Liver (tissue), 3 donors: ENCODE data around the gene LGALS16.

Source experiments
- EGR1 ChIP-seq, 2 donors: IDR thresholded peaks; 2 replicates each; pipeline ENCODE4 v1.6.1; 2016 to 2018; ENCODE audit warnings: antibody characterized with exemption in 2 of 2, low read depth in 2 of 2
- FOXA1 ChIP-seq: IDR thresholded peaks from 2 replicates; pipeline ENCODE4 v1.6.1; 2016; ENCODE audit warnings: antibody characterized with exemption
- FOXA2 ChIP-seq: IDR thresholded peaks from 2 replicates; pipeline ENCODE4 v1.6.1; 2016; ENCODE audit warnings: antibody characterized with exemption
- RAD21 ChIP-seq, 2 donors: IDR thresholded peaks; 2 replicates each; pipeline ENCODE4 v1.6.1; 2016; ENCODE audit warnings: antibody characterized with exemption in 2 of 2, mild to moderate bottlenecking in 2 of 2
- SP1 ChIP-seq: IDR thresholded peaks from 2 replicates; pipeline ENCODE4 v1.6.1; 2018; ENCODE audit warnings: antibody characterized with exemption, mild to moderate bottlenecking
- YY1 ChIP-seq: IDR thresholded peaks from 2 replicates; pipeline ENCODE4 v1.6.1; 2016; ENCODE audit warnings: antibody characterized with exemption, mild to moderate bottlenecking
- TF ChIP-seq, protein P1 (sequence below): fragments of 150-350 bp; IDR thresholded peaks from 2 replicates; pipeline ENCODE4 v1.5.1; 2017; ENCODE audit warnings: improper control_type of control experiment, low read depth, low read length; ENCODE audit not compliant: missing input control
- TF ChIP-seq, protein P2 (sequence below): IDR thresholded peaks from 2 replicates; pipeline ENCODE4 v1.6.1; 2016; ENCODE audit warnings: antibody characterized with exemption
- TF ChIP-seq, protein P3 (sequence below): IDR thresholded peaks from 2 replicates; pipeline ENCODE4 v1.6.1; 2016; ENCODE audit warnings: antibody characterized with exemption
- donor health status: healthy.
- donor health status: healthy.

DNA sequence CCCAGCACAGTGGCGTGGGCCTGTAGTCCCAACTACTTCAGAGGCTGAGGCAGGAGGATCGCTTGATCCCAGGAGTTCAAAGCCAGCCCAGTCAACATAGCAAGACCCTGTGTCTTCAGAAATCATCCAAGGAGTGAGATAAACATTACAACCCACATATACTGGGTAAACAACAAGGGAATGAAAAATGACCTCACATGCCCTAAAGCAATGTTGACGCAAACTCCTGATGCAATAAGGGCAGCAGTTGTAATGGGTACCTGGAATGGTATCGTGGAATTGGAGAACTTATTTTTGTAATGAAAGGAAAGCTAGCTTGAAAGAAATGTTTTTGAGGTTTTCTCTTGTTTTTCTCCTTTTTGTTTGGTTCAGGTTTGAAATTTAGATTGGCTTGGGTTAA is 24.5 kb upstream of the LGALS16 start:
- TF ChIP-seq, protein P1, sequence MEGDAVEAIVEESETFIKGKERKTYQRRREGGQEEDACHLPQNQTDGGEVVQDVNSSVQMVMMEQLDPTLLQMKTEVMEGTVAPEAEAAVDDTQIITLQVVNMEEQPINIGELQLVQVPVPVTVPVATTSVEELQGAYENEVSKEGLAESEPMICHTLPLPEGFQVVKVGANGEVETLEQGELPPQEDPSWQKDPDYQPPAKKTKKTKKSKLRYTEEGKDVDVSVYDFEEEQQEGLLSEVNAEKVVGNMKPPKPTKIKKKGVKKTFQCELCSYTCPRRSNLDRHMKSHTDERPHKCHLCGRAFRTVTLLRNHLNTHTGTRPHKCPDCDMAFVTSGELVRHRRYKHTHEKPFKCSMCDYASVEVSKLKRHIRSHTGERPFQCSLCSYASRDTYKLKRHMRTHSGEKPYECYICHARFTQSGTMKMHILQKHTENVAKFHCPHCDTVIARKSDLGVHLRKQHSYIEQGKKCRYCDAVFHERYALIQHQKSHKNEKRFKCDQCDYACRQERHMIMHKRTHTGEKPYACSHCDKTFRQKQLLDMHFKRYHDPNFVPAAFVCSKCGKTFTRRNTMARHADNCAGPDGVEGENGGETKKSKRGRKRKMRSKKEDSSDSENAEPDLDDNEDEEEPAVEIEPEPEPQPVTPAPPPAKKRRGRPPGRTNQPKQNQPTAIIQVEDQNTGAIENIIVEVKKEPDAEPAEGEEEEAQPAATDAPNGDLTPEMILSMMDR = no peak
- TF ChIP-seq, protein P2, sequence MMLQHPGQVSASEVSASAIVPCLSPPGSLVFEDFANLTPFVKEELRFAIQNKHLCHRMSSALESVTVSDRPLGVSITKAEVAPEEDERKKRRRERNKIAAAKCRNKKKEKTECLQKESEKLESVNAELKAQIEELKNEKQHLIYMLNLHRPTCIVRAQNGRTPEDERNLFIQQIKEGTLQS = no peak
- TF ChIP-seq FOXA2 (no peak), YY1 (no peak), SP1 (no peak), RAD21 (IDR thresholded peaks at IDR 0.05) (no peak), EGR1 (IDR thresholded peaks at IDR 0.05; ENCODE audit: low read depth in 2 of 2) (no peak), FOXA1 (no peak)
- TF ChIP-seq, protein P3, sequence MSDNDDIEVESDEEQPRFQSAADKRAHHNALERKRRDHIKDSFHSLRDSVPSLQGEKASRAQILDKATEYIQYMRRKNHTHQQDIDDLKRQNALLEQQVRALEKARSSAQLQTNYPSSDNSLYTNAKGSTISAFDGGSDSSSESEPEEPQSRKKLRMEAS = no peak
